HG02623 (cell line): ENCODE measurements around the gene CCDC142.
"Not testable (repeated sequence)": the region's sequence is repeated elsewhere in the genome, so short reads cannot be mapped to it uniquely, and the experiment has no call there.

ENCODE experiments used
- ATAC-seq: cut with Tn5 transposase; IDR thresholded peaks from one replicate; pipeline ENCODE4 v1.9.1; 2021; ENCODE audit warnings: moderate library complexity; ENCODE audit not compliant: unreplicated experiment

Gene CCDC142

GRCh38 chr2:74447230-74447999 lies 35.4 kb downstream of the CCDC142 start:
- ATAC-seq: no peak

DNA sequence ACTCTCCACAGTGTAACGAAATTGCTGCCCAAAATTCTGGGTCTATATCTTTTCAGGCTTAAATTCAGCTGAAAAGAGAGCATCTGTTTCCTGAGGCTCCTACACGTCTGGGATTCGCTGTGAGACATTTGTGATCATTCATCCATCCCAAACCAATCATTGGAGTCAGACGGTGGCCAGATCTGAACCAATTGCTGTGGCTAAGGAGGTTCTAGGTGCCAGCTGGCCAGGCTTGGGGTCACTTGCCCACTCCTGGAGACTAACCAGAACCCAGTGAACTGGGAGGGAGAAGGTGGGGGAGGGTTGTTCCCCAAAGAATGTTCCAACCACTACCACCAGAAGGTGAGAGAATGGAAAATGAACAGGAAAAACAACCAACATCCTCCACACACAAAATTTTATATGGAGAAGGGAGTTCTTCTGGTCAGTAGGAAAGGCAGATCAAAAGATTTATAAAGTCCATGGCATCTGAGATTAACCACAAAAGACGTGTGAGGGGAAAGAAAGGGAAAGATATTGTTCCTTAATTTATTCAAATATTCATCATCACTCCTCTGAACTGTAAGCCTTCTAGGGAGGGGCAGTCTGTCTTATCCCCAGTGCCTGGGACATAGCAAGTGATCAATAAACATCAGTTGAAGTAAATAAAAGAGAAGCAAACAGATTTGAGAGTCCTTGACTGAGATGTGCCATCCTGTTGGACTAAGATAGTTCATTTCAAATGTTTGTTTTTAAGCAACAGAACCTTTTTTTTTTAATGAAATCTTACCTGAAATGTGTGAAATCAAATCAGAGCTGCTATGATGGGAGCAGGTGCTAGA lies 38.1 kb downstream of the CCDC142 start:
- ATAC-seq: no peak

DNA sequence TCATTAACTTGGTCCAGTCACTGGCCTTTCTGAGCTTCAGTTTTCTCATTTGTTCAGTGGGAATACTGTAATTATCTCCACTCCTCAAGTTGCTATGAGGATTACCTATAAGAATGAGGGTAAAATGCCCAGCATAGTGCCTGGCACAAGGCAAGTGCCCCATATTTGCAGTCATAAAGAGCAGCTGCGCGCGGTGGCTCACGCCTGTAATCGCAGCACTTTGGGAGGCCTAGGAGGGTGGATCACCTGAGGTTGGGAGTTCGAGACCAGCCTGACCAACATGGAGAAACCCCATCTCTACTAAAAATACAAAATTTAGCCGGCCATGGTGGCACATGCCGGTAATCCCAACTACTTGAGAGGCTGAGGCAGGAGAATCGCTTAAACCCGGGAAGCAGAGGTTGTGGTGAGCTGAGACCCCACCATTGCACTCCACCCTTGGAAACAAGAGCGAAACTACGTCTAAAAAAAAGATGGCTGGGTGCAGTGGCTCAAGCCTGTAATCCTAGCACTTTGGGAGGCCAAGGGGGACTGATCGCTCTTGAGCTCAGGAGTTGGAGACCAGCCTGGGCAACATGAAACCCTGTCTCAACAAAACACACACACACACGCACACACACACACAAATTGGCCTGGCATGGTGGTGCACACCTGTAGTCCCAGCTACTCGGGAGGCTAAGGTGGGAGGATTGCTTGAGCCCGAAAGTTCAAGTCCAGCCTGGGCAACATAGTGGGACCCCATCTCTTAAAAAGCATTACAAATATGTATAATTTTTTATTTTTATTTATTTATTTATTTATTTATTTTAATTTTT lies 40.1 kb downstream of the CCDC142 start:
- not testable (repeated sequence) for ATAC-seq

GRCh38 chr2:74441690-74442482 lies 40.9 kb downstream of the CCDC142 start, which contains the start of gene RTKN:
Gene RTKN (minus strand): TSS chr2:74441937. CDS start chr2:74441816, 121 bp downstream.
- ATAC-seq: no peak

DNA sequence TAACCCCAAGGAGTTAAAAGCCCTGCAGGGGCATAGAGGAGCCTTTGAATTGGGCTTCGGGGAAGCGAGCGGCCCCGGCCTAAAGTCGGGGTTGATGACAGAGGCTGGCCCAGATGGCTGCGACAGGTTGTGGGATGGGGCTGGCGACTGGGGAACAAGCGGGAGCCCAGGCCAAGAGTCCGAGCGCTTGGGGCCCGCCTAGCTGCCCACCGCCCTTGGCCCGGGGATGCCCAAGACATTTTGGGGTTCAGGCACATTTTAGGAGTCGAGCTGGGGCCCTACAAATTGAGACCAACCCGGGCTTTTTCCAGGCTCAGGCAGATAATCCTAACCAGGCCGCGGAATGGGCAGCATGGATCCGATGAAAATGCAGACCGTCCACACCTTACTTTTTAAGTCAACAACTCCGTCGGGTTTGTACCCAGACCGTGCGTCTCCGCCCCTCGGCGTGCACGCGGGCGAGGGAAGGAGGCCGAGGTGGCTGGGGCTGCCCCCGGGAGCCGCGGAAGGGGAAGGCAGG lies 41.6 kb downstream of the CCDC142 start:
- ATAC-seq: no peak

DNA sequence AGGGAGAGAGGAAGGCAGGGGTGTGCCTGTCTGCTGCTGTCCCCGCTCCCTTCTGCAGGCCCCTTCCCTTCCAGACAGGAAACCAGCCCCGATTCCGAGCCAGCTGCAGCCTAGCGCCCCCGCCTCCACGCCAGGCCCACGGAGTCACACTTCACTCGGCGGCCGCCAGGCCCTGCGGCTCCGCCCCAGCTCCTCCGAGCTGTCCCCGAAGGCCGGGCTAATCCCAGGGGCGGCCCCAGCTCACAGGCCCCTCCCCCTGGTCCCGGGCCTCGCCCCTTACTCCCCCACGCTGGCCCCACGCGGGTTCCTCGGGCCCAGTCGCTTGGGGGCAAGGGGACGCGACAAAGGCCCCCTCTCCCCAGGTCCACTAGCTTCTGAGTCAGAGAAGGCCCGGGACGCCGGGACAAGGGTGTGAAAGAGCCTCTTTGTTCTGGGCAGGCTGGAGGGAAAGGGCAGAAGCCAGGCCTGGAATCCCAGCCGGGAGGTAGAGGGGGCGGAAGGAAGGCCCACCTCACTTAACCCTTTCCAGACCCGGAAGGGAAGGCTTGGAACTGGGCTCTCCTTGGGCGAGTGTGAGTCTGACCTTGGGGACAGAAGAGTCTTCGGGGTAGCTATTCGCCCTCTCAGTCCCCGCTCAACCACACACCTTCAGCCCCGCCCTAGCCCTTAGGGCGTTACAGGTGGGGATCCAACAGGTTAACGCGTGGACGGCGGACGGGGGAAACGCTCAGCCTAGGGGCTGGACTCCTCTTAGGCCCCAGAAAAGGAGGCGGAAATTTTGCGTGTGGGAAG lies 42.2 kb downstream of the CCDC142 start:
- peak; percentile 82 for ATAC-seq

GRCh38 chr2:74439803-74440377 lies 42.9 kb downstream of the CCDC142 start:
- ATAC-seq: no peak

GRCh38 chr2:74439373-74439772 lies 43.4 kb downstream of the CCDC142 start:
- ATAC-seq: no peak

- ATAC-seq: no peak
Measured at GRCh38 chr2:74438248-74438647, 44.5 kb downstream of the CCDC142 start.

- ATAC-seq: no peak
Measured at GRCh38 chr2:74436848-74437695, 45.7 kb downstream of the CCDC142 start.

DNA sequence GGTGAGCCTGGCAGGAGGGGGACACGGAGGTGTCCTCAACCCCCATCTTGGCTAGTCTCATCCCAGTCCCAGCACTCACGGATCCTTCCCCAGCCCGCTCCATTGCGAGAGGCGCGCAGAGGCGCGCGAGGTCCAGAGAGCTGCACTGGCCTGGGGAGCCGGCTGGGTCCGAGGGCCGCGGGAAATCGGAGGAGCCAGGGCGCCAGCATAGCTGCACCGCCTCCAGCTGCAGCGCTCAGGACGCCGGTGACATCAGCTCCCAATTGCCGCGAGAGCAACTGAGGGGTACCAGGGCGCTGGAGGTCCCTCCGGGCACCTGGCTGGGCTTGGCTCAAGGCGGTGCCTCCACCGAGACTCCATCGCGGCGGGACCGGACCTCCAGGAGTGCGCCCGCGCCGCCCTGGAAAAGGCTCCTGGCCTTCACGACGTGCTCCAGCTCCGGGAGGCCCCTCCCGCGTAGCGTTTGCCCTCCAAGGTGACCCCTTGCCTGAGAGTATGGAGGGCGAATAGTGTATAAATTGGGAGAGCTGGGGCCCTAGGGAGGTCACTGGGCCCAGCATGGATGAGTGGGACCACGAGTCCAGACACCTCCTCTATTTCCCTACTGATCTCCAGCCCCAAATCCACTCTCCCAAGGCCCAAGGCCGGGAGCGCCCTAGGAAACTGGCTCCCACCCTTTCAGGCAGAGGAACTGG lies 46.5 kb downstream of the CCDC142 start:
- no peak for ATAC-seq

DNA sequence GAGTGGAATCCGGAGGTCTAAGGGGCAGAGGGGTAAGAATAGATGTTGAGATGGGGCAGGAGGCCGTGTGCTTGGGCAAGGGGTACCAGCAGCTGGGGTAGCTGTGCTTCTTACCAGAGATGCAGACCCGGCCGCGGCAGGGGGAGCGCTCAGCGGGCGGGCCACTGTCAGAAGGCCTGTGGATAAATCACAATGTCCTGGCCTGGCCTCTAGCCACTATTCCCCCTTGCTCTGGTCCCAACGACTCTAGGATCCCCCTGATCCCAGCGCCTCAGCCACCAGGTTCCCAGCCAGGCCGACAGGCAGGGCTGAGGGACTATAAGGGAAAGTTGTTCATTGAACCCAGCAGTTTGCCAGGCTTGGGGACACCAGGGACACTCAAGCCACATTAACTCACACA lies 52.3 kb downstream of the CCDC142 start:
- no peak for ATAC-seq

DNA sequence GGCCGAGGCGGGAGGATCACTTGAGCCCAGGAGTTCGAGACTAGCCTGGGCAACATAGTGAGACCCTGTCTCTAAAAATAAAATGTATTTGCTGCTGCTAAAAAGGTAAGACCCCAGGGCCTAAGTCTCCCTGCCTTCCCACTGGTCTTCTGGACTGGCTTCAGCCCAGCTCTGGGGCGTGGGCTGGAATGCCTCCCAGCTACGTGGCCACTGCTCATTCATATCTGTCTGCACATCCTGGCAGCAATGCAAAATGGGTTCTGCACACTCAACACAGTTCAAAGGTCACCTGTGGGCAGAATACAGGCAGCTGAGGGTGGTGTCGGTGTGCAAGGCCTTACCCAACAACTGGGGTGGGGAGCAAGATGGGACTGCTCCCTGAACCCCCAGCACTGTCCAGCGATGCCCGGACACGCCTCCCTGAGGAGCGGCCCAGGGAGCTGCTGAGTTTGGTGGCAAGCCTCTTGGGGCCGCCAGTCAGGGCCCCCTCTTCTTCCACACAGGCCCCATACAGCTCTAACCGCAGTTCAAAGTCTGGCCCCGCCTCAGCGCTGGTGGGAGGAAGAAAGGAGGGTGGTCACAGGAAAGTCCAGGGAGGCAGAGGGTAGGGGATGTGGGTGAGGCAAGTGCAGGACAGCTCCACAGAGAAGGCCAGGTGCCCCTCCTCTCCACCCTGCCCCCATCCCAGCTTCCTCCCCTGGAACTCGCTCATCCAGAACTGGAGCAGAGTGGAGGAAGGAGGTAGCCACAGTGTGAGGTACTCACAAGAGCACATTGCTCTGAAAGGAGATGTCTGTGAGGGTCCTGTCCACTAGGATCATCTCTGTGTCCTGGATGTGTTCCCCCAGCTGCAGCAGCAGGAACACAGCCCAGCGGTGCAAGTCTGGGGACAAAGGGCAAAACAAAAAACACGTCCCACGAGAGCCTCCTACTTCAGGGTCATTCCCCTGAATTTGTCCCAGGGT lies 53.0 kb downstream of the CCDC142 start:
- ATAC-seq: no peak

- no peak for ATAC-seq
Measured at GRCh38 chr2:74428675-74429074, 54.1 kb downstream of the CCDC142 start.

GRCh38 chr2:74427551-74427950 lies 55.2 kb downstream of the CCDC142 start:
- no peak for ATAC-seq

GRCh38 chr2:74426181-74426758 lies 56.5 kb downstream of the CCDC142 start:
- no peak for ATAC-seq
